WERI-Rb-1 (cell line): ENCODE measurements around the gene PYGB.

Experiments
- DNase-seq: peaks from one replicate; pipeline ENCODE4 v3.0.0-alpha.2; 2020
- H3K27ac ChIP-seq: fragments of 250-450 bp; sonication (Bioruptor Pico); 2 replicates; pipeline ENCODE4 v1.5.1; 2020; ENCODE audit warnings: mild to moderate bottlenecking, moderate library complexity
- H3K27me3 ChIP-seq: fragments of 250-450 bp; sonication (Bioruptor Pico); 2 replicates; pipeline ENCODE4 v1.5.1; 2021; ENCODE audit warnings: mild to moderate bottlenecking, low read depth, moderate library complexity; ENCODE audit not compliant: insufficient read depth, severe bottlenecking
- H3K36me3 ChIP-seq: fragments of 250-450 bp; sonication (Bioruptor Pico); 2 replicates; pipeline ENCODE4 v1.5.1; 2020; ENCODE audit warnings: mild to moderate bottlenecking, moderate library complexity
- H3K4me3 ChIP-seq: 2 replicates; pipeline ENCODE4 v1.5.1; 2011; ENCODE audit warnings: low read depth, mild to moderate bottlenecking, control low read depth, low read length
- H3K9me3 ChIP-seq: fragments of 250-450 bp; sonication (Bioruptor Pico); 2 replicates; pipeline ENCODE4 v1.5.1; 2021; ENCODE audit warnings: mild to moderate bottlenecking, moderate library complexity; ENCODE audit not compliant: severe bottlenecking
- CTCF ChIP-seq: IDR thresholded peaks from 2 replicates; pipeline ENCODE4 v1.5.1; 2011; ENCODE audit warnings: low read depth, mild to moderate bottlenecking, control low read depth, inconsistent platforms, low read length

Gene PYGB

GRCh38 chr20:25249198-25249931, 1.5 kb downstream of the PYGB start:
- Histone ChIP-seq H3K9me3 (no peaks in the 10 kb centered on the region), H3K27ac (no peak overlapping the region; the same call in 1 of the 2 replicates), H3K36me3 (peaks cover 26% of the 10 kb centered on the region), H3K27me3 (no peaks in the 10 kb centered on the region), H3K4me3 (peak overlapping the region; percentile 90)
- no peak for TF ChIP-seq CTCF
- DNase-seq, result peak; percentile 2

GRCh38 chr20:25250508-25250907, 2.6 kb downstream of the PYGB start:
- Histone ChIP-seq H3K27me3 (no peaks in the 10 kb centered on the region), H3K36me3 (peaks cover 29% of the 10 kb centered on the region), H3K27ac (peak overlapping the region; percentile 90), H3K9me3 (no peaks in the 10 kb centered on the region), H3K4me3 (peak overlapping the region; percentile 18)
- no peak for TF ChIP-seq CTCF
- DNase-seq, result peak; percentile 2

GRCh38 chr20:25251019-25251418, 3.1 kb downstream of the PYGB start:
- no peaks in the 10 kb centered on the region for H3K27me3 ChIP-seq
- peak overlapping the region; percentile 90 for H3K27ac ChIP-seq
- peaks cover 29% of the 10 kb centered on the region for H3K36me3 ChIP-seq
- no peaks in the 10 kb centered on the region for H3K9me3 ChIP-seq
- no peak for TF ChIP-seq CTCF
- DNase-seq, result peak; percentile 6
- no peak overlapping the region; the same call in 1 of the 2 replicates for H3K4me3 ChIP-seq

GRCh38 chr20:25251558-25251957, 3.7 kb downstream of the PYGB start:
- peak overlapping the region; percentile 90 for H3K27ac ChIP-seq
- no peaks in the 10 kb centered on the region for H3K27me3 ChIP-seq
- peak; percentile 40 for DNase-seq
- H3K36me3 ChIP-seq, result peaks cover 30% of the 10 kb centered on the region
- TF ChIP-seq CTCF, result no peak
- no peaks in the 10 kb centered on the region for H3K9me3 ChIP-seq
- H3K4me3 ChIP-seq, result peak overlapping the region; percentile 0; the same call in 1 of the 2 replicates

GRCh38 chr20:25252230-25252651, 4.4 kb downstream of the PYGB start:
- Histone ChIP-seq H3K36me3 (peaks cover 37% of the 10 kb centered on the region), H3K9me3 (no peaks in the 10 kb centered on the region), H3K4me3 (no peak overlapping the region), H3K27me3 (no peaks in the 10 kb centered on the region), H3K27ac (peak overlapping the region; percentile 90)
- DNase-seq, result no peak
- no peak for TF ChIP-seq CTCF
